Kidney tubule cell (primary cell): Measurements from ENCODE around the gene C11orf71.

ENCODE experiments used
- DNase-seq: peaks from one replicate; pipeline ENCODE4 v3.0.0-alpha.2; 2018; ENCODE audit warnings: low spot score

Gene C11orf71

GRCh38 chr11:114399490-114400215 lies 658 bp downstream of the C11orf71 start:
- DNase-seq: peak; percentile 46

DNA sequence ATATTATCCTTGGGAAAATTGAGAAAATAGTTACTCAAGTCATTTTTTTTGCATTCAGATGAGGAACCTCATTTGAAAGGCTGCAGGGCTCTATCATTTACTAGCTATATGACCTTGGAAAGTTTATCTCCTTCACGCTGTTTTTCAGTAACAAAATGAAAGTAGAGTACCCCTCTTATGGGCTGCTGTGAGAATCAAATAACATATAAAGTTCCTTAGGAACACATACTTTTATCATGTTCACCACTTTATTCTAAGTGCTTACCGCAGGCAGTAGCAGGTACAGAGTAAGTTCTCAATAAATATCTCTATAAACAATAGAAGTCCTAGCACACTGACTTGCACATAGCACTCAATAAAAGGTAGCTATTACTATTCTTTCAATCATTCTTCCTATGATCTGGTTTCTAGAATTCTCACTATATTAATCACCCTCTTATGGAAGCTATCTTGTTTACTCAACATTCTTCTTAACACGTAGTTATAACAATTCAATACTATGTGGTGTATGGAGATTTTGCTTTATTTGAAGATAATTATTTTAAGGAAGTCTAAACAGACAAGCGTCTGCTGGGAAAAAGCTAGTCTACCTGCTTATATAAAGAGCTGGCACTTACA lies 1.9 kb downstream of the C11orf71 start:
- DNase-seq: peak; percentile 21

- no peak for DNase-seq
These were observed 2.8 kb downstream of the C11orf71 start for GRCh38 chr11:114397349-114397982.

DNA sequence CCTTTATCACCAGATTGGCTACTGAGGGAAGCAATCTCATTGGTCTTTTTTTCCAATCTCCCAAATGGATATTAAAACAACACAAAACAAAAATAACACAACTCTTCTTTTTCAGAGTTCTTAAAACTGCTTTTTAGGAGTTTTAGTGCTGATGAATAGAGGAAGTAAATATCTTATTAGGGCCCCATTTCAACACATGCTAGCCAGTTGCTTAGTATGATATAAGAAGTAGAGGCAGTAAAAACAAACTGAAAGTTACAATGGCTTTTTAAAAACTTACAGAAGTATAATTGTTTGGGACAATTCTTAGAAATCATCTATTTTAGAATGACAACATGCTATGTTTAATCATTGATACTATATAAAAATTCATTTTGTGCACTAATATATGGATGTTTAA lies 3.4 kb downstream of the C11orf71 start:
- DNase-seq: no peak

DNA sequence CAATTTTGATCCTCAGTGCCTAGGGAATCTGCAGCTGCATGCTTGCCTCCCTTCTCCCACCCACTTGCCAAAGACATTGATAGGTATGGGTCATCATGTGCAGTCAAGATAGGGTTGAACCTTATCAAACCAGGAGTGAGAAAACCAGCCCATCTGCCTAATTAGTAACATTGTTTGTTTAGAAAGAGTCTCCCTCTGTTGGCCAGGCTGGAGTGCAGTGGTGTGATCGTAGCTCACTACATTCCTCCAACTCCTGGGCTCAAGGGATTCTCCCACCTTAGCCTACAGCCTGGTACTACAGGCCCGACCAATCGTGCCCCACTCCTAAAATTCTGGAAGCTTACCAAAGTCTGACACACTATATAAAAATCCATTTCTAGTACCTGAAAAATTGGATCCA lies 4.6 kb downstream of the C11orf71 start:
- DNase-seq: peak; percentile 33

DNA sequence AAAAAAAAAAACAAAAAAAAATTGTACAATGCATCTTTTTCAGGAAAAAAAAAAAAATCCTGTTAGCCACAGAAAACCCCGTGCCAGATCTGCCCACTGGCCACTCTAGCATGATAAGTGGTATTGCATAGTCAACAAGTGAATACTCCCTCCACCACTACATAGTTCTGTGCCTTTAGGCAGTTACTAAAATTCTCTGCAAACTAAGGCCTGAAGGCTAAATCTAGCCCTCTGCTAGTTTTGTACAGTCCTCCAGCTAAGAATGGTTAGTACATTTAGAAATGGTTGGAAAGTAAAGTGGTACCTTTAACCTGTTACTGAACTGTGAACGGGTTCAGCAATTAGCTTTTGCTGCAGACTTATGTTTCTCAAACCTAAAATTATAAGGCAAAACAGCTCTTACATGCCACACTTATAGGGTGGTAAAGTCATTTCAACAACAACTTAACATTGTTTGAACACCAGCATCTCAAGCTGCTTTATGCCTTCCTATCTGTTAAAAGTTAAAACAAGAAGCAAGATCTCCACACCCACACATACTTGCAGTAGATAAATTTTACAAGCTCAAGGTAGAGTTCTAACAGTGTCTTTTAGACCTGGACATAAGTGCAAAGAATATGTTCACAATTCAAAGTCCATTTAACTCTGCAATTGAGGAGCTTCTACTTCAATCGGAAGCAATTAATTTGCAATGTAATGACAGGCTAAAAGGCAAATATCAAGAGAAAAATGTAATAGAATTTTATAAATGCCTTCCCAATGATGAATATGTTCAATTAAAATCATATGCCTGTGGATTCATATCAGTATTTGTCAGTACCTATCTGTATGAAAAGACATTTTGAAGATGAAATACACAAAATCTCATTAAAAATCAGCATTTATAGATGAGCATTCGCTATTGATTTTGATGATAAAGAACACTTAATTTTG lies 7.3 kb downstream of the C11orf71 start:
- no peak for DNase-seq

DNA sequence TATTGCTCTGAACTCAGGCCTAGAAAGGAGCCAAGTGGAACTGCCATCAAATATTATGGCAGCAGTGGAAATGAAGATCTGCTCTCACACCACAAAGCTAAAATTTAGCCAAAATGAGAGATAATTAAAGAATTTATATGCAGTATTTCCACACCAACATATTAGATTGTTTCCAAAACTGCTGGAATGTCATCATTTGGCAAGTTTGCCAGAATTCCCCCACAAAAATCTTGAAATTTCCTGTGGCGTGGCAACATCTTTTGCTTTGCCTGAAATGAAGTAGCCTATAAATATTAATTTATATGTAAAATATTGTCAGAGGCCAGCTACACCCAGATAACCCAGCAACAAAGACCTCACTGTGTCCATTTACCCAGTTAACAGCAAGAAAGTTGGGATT lies 13.8 kb downstream of the C11orf71 start:
- DNase-seq: no peak

DNA sequence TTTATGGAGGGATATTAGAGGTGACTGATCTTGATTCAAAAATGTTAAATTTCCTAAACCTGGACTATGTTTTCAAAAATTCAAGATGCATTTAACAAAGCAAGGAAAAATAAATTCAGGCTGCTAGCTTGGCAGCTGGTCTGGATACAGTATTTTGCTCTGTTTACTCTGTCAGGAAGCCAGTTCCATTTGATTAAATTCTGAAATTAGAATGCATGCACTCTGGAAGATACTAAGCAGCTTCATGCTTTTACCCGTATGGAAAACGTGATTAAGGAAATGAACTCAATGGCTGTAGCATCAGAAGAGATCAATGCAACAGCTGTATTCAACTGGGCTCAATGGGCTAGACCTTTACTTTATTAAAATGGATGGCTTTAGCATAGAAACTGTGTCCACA lies 14.2 kb downstream of the C11orf71 start:
- no peak for DNase-seq

- no peak for DNase-seq
These were observed 15.8 kb downstream of the C11orf71 start for GRCh38 chr11:114384487-114384886.

DNA sequence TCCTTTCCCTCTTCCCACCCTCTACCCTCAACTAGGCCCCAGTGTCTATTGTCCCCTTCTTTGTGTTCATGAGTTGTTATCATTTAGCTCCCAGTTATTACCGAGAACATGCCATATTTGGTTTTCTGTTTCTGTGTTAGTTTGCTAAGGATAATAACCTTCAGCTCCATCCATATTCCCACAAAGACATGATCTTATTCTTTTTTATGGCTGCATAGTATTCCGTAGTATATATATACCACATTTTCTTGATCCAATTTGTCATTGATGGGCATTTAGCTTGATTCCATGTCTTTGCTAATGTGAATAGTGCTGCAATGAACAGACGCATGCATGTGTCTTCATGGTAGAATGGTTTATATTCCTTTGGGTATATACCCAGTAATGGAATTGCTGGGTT lies 17.8 kb downstream of the C11orf71 start:
- DNase-seq: no peak

DNA sequence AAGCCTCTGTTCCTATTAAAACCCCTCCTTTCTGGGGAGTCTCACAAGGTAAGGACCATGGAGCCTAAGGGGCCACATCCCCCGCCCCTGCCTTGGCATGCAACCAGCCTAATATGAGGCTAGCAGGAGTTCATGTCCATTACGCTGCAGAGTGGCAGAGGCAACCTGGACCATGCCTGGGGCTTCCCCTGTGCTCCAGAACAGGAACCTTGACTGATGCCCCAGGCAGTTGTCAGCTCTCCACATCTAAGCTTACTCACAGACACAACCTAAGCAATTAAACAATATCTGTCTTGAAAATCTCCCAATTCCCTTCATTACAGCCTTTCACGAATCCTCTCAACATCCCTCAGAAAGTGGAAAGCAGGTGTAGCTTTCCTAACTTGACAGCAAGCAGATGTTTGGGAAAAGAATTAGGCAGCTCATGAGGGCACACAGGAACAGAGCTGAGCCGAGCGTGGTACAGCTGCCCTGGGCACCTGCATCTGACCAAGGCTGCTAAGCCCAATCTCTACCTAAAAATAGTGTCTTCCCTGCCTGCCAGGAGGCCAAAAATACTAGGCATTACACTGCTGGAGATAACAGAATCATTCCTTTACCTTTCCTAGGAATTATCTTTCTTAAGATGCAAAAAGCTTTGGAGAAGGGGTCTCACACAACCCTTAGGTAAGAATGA lies 20.8 kb downstream of the C11orf71 start:
- DNase-seq: no peak

DNA sequence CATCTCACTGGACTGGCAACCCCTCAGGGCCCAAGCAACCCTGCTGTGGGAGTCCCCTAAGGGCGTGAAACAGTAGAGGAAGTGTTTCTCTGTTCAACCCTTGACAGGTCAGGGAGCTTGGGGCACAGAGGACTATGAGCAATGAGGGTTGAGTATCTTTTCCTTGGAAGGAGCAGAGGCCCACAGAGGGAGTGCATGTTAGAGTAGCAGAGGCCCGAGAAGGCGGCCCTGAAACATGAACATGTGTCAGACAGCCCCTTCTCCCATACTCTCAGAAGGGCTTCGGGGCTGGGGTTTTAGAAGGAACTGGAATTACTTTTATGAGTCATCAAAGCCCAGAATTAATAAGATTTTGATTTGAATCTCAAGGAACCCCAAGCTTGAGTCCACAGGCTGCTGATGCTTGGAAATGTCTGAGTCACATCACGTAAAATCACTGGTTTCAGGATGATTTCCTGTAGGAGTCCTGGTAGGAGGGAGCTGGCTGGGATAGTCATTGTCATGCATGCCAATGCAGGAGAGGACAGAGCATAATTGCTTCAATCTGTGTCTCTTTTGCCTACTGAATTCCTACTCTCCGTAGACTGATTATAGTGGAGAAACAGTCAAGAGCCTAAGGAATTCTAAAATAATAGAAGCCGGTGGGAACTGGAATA lies 22.6 kb downstream of the C11orf71 start:
- peak; percentile 67 for DNase-seq

DNA sequence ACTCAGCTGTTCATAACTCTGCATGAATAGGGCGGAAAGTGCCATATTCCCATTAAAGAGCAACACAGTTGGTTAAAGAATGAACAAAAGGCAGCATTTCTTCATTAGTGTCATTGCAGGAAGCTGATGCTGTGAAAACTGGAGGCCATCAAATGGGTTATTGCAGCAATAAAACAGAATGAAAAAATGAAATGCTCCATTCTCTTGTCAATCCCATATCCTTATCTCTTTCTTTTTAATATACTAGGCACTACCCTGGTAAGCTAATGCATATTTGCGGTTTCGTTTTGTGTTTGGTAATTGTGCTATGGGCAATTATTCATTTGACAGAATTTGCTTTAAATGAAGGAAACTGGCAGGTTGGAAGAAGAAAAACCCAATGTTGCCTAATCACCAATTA lies 25.3 kb downstream of the C11orf71 start:
- DNase-seq: no peak

- DNase-seq: no peak
These were observed 31.2 kb downstream of the C11orf71 start for GRCh38 chr11:114368918-114369680.

DNA sequence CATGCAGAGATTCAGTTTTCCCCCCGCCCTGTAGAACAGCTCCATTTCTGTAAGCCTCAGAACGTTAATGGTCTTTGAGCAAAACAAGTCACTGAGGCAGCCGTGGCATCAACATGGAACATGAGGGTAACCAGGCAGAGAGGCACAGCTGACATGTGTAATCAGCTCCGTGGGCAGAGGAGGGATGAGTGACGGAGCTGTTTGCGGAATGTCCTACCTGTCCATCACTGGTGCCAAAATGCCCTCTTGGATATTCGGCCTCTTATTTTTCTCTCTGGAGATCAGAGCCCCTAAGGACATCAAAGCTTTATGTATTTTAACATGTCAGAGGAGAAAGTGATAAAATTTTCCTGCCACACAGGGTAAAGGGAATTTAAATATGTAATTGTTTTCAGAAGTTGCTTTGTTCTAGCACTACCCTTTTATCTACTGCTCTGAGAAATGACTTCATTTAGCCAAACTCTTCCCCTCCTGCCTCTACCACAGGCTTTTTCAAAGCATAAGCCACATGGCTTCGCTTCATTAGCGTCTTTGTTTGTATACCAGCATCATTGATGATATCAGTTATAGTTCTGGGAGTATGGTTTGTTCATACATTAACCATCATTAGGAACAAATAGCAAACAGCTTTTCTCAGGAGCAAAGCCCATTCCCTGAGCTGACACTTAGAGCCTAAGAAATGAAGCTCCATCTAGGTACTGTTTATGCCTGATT lies 32.9 kb downstream of the C11orf71 start:
- no peak for DNase-seq

GRCh38 chr11:114366331-114367243 lies 33.7 kb downstream of the C11orf71 start:
- DNase-seq: peak; percentile 71

DNA sequence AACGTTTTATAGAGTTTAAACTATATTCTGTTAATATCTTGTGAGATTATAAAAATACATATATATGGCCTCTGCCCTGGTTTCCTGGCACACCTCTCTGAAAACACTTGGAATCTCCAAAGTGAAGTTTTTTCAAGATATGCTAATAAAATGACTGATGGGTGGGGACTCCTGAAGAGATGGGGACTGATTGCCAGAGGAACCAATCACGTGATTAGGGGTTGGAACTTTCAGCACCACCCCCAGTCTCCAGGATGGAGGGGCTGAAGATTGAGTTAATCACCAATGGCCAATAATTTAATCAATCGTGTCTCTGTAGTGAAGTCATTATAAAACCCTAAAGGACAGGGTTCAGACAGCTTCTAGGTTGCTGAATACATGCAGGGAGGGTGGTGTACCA lies 37.4 kb downstream of the C11orf71 start:
- DNase-seq: no peak

DNA sequence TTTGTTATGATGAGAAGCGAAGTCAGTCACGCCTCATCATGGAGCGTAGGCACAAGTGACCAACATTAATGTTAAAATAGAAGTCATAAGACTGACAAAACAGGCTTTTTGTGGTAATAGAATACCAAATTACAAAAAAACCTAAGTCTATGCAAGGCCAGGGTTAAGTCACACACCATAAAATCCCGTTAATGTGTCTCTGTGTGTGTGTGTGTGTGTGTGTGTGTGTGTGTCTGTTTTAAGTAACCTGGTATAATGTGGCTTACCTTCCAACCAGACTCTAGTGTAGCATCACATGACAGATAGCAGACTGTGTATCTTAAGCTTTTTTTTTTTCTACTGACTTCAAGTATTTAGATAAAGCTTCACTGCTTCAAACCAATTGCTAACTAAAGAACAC lies 38.0 kb downstream of the C11orf71 start:
- DNase-seq: no peak

- no peak for DNase-seq
These were observed 41.0 kb downstream of the C11orf71 start for GRCh38 chr11:114359342-114359741.
